GM19025 (cell line): ENCODE measurements around the gene BMS1.
"Not testable (repeated sequence)": the region's sequence is repeated elsewhere in the genome, so short reads cannot be mapped to it uniquely, and the experiment has no call there.

Source experiments
- ATAC-seq: cut with Tn5 transposase; IDR thresholded peaks from one replicate; pipeline ENCODE4 v1.9.1; 2021; ENCODE audit warnings: mild to moderate bottlenecking, low read depth, moderate library complexity; ENCODE audit not compliant: unreplicated experiment

Gene BMS1

DNA sequence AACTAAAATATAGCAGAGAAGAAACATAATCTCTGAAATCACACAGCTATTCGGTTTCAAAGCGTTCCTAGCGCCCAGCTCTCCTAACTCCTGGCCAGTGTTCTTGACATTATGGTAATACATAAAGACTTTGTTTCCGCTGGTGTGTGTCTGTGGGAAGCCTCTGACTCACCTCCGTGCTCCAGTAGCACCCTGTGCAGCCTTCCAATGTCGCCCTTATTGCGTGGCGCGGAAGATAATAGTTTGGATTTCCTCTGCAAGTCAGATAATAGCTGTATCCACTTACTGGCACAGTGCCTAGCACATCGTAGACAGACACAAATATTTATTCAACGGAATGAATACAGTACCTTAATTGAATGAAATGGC lies 570 bp downstream of the BMS1 start:
- no peak for ATAC-seq

DNA sequence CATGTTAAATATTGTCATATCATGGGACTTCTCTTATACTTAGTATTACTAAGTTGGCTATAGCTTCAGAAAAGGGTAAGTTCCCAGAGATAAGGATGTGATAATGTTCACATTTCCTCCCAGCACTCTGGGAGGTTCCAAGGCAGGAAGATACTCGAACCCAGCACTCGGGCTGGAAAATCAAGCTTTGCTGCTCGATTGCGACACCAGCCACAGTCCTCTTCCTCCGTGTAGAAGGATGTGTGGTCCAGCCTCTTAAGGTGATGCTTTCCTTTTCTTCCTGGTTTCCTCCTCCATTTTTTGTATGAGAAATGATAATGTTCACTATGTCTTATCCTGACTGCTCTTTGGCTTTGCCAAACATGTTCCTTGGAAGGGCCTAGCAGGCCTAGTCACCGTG lies 3.2 kb downstream of the BMS1 start:
- ATAC-seq, result no peak

DNA sequence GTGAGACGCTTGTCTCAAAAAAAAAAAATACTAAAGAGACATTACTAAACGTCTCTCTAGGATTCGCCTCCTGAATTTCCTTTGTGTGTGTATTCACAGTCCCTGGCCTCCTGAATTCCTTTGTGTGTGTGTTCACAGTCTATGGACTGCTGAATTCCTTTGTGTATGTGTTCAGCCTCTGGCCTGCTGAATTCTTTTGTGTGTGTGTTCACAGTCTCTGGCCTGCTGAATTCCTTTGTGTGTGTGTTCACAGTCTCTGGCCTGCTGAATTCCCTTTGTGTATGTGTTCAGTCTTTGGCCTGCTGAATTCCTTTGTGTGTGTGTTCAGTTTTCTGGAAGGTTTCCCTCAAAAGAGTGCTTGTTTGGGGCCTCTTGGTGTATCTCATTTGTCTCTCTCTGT lies 8.2 kb downstream of the BMS1 start:
- ATAC-seq, result no peak

DNA sequence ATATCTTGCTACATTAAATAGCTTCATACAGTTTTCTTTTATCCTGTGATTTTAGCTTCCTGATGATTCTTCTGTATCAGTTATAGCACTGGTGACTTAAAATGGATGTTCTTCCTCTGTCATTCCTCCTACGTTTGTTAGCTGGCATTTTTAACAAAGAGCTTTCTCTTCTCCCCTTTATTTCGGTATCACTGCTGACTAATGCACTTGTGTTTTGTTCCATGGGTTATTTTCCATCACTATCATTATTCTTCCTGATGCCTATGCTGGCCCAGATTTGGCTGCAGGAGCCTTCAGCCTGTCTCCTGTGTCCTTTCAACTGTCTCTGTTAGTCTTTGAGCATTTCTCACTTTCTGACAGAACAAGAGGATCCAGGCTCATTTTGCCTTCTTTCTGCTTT lies 13.1 kb downstream of the BMS1 start:
- no peak for ATAC-seq

DNA sequence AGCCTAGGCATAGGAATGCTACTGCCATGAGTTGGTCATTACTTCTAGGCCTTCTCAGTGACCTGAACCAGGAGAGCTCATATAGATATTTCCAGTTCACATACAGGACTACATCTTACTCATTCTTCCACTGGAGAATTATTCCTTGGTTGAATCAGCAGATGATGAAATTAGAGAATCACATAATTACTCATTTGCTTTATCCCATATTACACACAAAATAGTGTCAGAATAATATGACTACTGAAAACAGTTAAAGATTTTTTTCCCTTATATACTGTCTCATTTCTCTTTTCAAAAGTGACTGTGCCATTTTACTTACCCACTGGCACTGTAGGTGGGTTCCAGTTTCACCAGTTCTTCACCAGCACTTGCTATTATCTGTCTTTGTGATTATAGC lies 18.5 kb downstream of the BMS1 start:
- no peak for ATAC-seq

DNA sequence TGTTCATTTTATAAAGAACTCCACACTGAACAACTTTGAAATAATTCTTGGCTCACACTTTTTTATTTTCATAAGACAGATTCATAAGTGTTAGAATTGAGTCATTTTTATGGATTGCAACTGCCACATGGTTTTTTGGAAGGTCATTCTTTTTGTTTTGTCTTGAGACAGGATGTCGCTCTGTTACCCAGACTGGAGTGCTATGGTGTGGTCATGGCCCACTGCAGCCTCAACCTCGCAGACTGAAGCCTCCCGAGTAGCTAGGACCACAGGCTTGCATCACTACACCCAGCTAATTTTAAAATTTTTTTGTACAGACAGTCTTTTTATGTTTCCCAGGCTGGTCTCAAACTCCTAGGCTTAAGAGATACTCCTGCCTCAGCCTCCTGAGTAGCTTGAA lies 20.3 kb downstream of the BMS1 start:
- ATAC-seq, result no peak

DNA sequence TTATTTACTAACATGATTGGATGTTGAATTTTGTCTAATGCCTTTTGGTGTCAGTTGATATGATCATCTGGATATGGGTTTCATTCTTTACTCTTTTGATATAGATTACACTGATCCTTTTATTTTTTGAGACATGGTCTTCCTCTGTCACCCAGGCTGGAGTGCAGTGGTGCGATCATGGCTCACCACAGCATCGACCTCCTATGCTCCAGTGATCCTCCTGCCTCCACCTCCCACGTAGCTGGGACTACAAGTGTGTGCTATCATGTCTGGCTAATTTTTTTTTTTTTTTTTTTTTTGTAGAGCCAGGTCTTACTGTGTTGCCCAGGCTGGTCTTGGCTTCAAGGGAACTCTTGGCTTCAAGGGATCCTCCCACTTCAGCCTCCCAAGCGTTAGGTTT lies 27.1 kb downstream of the BMS1 start:
- ATAC-seq, result no peak

DNA sequence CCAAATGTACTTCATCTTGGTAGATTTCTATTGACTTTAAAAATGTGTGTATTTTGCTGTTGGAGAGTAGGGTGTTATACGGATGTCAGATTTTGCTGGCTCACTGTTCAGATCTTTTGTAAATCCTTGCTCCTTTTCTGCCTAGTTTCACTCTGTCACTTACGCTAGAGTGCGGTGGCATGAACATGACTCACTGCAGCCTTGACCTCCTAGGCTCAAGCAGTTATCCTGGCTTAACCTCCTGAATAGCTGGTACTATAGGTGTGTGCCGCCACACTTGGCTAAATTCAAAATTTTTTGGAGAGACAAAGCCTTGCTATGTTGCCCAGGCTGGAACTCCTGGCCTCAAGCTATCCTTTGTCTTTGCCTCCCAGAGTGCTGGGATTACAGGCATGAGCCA lies 29.4 kb downstream of the BMS1 start:
- ATAC-seq, result no peak

DNA sequence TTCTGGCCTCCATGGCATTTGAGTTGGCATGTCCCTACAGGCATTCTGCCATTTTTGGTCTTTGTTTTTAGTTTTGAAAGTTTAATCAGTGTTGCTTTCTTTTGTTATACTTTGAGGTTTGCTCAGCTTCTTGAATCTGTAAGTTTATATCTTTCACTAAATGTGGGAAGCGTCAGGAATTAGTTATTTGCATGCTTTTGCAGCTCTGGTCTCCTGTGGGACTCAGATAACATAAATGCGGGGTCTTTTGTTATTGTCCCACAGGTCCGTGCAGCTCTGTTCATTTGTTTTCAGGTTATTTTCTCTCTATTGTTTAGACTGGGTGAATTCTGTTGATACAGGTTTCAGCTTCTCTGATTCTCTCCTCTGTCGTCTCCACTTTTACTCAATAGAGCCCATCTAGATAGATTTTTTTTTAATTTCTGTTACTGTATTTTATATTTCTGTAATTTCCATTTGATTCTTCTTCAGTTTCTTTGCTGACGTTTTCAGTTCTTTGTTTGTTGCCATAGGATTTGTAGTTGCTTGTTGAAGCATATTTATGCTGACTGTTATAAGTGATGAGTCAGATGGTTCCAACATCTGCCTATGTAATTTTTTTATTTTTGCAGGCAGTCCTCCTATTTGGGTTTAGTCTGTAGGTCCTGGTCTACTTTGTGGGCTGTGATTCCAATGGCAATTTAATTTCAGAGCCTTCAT lies 31.5 kb downstream of the BMS1 start:
- not testable (repeated sequence) for ATAC-seq

DNA sequence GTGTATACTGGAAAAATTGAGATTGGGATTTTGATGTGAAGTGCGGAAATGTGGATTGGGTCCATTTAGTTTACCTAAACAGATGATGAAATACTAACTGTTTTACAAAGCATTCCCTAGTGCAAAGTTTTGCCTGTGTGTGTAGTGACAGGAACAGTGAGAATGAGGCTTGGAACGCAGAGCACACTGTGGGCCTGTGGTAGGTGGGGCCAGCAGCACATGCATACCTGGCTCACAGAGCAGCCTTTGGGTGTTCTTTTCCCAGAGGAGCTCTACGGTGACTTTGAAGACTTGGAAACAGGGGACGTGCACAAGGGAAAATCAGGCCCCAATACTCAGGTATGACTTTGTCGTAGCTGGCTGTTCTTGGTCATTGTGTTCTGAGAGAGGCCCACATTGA lies 33.7 kb downstream of the BMS1 start:
- ATAC-seq, result not testable (repeated sequence)

DNA sequence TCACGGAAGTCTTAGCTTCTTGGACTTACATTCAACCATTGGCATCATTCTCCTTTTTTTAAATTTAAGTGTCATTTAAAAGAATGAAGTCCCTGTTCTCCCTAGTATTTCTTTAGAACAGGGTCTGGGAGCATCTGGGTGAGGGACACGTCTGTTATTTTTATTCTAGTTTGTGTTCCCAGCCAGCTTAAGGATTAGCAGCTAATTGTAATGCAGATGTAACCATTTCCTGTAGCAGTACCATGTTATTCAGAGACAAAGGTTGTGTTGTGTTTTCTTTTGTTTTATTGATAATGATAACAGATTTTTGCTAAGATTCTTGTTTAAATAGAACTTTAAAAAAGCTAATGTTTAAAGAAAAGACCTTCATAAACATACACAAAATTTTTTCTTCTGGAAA lies 34.3 kb downstream of the BMS1 start:
- ATAC-seq, result no peak

DNA sequence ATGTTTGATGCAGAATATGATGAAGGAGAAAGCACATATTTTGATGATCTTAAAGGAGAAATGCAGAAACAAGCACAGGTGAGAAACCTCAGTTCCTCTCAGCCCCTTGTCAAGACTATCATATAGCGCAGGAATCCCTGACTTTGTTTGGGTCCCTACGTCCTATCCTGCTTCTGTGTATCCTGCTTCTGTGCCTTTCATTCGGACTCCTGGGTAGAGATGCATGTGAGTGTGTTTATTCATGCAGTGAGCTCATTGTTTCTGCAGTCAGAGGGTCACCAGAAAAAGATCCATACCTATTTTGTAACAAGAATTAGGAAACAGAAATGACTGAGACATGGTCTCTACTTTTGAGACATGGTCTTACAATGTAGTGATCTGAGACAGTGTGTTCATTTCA lies 34.8 kb downstream of the BMS1 start:
- ATAC-seq, result not testable (repeated sequence)

DNA sequence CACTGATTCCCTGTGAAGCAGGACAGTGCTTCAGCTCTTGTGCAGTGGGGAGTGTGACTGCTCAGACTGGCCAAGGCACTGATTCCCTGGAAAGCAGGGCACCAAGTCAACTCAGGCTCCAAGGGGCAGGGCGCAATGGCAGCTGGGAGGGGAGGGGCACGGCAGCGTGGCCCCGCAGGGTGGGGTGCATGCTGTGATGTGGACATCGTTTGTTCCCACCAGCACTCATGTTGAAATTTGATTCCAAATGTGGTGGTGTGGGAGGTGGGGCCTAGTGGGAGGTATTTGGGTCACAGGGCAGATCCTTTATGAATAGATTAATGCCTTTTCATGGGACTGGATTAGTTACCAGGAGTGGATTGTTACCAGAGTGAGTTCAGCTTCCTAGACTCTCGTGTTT lies 44.2 kb downstream of the BMS1 start:
- ATAC-seq, result not testable (repeated sequence)

DNA sequence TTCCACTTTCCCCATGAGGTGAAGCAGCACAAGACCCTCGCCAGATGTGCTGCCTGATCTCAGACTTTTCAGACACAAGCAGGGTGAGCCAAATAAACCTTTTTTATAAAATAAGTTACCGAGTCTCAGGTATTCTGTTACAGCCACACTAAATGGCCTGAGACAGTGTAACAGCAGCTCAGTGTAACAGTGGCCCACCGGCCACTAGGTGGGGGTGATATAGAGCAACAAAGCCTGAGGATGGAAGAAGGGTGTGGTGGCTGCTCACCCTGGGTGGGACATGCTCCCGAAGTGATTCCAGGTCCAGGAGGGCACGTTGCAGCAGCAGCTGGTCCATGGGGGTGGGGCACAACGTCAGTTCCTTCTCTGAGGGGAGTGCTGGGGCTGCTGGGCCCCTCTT lies 44.6 kb downstream of the BMS1 start:
- ATAC-seq, result no peak

DNA sequence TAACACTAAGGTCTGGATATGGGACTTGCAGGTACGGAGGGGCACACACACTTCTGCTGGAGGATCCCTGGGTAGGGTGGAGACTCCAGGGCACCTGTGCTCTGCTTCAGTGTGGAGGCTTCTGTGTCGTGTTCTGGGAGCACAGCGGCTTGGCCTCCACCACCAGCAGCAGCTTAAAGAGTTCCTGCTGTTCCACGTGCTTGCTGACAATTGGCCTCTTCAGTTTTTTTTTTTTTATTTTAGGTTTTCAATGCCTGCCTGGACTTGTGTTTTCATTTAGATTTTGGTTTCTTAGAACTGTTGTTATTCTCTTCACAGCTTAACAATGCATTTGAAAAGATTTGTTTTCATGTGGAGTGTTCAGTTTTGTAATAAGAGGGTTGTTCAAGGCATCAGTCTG lies 45.8 kb downstream of the BMS1 start:
- ATAC-seq, result not testable (repeated sequence)

DNA sequence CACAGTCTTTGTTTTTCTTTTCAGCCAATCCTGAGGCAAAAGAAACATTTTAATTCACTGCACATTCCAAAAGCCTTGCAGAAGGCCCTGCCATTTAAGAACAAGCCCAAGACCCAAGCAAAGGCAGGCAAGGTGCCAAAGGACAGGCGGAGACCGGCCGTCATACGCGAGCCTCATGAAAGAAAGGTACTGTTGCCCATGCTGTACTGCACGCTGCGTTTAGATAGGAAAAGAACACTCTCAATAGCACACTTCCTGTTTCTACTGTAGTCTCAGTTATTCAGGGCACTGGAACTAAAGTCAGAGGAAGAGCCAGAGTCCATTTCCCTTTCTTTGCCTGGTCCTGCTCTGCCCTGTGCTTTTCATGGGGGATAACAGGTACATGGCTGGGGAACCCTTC lies 47.6 kb downstream of the BMS1 start:
- ATAC-seq, result no peak

DNA sequence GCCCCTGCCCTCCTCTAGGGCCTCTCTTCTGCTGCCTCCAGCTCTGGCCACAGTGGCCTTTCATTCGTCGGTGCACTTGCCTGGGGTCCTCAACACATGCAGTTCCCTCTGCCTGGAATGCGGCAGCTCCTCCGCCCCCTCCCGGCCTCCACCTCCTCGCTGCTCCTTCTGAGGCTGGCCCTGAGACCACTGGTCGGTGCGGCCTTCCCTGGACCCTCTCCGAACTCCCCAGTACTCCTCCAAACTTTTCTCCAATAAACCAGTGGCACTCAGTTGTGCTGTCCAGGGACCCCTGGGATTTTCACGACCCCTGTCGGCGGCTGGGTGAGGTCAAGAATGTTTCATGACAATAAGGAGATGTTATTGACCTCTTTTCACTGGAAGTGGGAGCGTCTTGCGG lies 53.5 kb downstream of the BMS1 start:
- no peak for ATAC-seq

DNA sequence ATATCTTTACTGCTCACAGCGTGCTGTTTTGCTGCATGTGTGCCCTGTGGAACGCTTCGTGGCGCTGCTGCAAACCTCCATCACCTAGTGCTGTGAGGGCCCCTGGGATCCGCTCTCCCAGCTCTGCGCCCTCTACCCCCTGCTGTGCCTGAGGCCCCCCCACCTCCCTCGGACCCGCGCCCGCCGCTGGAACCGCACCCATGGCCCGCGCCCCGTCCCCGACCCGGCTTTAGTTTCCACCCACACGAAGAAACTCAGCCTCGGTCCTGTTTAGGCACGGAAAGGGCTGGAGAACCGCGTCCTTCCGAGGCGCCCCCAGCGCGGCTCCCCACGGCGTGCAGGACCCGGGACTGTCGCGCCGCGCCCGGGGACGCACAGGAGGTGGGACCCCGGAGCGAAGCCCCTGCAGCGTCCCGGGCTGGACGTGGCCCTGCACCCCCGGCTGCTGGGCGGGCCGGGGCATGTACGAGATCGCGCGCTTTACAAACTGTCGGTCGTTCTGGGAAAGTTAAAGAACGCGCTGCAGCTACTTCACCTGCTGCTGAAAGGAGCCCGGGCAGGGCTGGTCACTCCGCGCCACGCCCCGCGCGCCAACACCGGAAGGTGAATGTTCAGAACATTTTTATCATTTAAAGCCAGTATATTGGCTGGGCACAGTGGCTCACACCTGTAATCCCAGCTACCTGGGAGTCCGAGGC lies 54.3 kb downstream of the BMS1 start:
- ATAC-seq, result no peak

DNA sequence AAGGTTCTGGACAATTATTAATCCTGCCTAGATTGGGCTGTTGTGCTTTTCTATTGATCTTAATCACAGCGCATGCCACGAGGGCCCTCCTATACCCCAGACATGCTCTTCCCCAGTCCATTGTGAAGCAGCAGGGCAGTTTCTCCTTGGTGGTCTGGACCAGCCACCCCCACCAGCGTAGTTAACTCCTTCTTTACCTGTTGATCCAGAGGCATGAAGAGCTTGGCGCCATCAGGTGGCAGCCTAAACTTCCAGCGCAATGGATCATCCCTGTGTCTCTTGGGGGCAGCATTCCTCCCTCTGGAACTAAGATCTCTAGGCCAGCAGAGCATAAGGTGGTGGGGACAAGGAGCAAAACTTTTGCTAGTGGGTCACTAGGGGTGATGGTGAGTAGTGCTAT lies 62.2 kb downstream of the BMS1 start:
- ATAC-seq, result not testable (repeated sequence)

DNA sequence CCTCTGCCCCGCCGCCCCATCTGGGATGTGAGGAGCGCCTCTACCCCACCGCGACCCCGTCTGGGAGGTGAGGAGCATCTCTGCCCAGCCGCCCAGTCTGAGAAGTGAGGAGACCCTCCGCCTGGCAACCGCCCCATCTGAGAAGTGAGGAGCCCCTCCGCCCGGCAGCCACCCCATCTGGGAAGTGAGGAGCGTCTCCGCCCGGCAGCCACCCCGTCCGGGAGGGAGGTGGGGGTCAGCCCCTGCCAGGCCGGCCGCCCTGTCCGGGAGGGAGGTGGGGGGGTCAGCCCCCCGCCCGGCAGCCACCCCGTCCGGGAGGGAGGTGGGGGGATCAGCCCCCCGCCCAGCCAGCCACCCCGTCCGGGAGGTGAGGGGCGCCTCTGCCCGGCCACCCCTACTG lies 64.7 kb downstream of the BMS1 start:
- not testable (repeated sequence) for ATAC-seq

DNA sequence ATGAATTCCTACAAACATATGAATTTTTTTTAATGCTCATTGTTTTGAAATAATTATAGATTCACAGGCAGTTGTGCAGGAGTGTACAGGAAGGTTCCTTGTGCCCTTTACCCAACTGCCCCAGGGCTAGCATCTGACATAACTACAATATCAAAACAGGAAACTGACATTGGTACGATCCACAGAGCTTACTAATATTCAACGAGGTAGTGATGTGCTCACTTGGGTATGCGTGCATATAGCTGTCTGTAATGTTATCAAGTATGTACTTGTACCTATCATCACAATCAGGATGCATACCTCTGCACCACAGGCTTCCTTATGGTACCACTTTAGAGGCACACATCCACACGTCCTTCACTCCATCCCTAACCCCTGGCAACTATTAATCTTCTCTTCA lies 68.3 kb downstream of the BMS1 start:
- no peak for ATAC-seq

DNA sequence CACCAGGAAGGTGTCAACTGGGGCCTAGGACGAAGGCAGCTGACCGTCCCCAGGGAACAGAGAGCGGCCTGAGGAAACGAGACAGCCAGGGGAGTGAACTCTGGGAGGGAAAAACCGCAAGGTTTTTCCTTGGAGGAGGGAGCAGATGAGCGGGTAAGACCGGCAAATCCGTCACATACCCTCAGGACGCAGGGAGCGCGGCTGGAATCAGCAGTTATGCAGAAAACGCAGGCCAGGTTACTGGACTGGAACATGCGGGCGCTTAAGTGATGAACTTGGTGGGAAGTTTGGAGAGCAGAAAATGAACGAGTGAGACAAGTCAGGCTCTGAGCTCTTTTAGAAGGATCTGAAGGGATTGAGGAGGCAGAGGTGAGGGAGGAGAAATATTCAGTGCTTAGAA lies 76.7 kb downstream of the BMS1 start:
- ATAC-seq, result no peak
